Activated naive CD4-positive, alpha-beta T cell treated with anti-CD3 and anti-CD28 coated beads, Interleukin-2, amount 10 ng/mL, durations not matched to agents 5 hours and 36 hours (primary cell): ENCODE results near the gene SBSN. TPM values are rescaled to one million over a fixed set of nuclear protein-coding genes. Genes with fewer than 3 reads are reported as not detected.

Source experiments
- total RNA-seq, 2 experiments: library from RNA; stranded (reverse); gene quantifications; one replicate each; pipeline ENCODE4 v1.2.3, GENCODE V29; 2021

SBSN gene, protein sequence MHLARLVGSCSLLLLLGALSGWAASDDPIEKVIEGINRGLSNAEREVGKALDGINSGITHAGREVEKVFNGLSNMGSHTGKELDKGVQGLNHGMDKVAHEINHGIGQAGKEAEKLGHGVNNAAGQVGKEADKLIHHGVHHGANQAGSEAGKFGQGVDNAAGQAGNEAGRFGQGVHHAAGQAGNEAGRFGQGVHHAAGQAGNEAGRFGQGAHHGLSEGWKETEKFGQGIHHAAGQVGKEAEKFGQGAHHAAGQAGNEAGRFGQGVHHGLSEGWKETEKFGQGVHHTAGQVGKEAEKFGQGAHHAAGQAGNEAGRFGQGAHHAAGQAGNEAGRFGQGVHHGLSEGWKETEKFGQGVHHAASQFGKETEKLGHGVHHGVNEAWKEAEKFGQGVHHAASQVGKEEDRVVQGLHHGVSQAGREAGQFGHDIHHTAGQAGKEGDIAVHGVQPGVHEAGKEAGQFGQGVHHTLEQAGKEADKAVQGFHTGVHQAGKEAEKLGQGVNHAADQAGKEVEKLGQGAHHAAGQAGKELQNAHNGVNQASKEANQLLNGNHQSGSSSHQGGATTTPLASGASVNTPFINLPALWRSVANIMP
- total RNA-seq = not detected

DNA sequence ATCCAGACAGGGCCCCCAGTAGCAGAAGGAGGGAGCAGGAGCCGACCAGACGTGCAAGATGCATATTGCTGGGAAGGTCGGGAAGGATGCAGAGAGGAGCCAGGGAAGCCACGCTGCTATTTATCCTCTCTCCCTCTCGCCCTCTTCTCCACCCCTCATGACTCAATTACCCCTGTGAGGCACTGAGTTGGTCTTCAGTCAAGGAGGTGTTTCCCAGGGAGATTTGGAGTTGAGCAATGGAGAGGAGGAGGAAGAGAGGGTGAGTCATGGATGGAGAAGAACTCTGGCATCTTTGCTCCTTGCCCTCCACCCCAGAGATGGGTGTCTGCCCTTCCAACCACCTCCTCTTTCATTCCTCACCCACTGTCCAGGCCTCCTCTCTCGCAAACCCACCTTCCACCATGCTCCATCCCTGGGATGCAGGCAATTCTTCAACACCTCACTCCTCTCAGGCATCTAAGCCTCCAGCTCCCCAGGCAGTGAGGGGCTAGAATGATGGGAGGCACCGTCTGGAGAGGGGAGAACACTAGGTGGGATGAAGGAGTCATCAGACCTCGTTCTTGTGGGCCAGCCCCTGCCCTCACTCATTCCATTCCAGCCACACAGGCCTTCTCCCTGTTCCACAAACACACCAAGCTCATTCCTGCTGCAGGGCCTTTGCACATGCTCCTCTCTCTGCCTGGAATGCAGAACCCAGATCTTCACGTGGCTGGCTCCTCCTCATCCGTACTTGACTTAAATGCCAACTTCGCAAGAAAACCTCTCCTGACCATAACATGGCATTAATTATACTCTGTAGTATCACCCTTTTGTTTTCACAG is at the start of gene SBSN:
Gene SBSN, minus strand, starts transcription at position 94 of the 821 bp plus-strand sequence. Its CDS starts 30 bp downstream, at position 64.

DNA sequence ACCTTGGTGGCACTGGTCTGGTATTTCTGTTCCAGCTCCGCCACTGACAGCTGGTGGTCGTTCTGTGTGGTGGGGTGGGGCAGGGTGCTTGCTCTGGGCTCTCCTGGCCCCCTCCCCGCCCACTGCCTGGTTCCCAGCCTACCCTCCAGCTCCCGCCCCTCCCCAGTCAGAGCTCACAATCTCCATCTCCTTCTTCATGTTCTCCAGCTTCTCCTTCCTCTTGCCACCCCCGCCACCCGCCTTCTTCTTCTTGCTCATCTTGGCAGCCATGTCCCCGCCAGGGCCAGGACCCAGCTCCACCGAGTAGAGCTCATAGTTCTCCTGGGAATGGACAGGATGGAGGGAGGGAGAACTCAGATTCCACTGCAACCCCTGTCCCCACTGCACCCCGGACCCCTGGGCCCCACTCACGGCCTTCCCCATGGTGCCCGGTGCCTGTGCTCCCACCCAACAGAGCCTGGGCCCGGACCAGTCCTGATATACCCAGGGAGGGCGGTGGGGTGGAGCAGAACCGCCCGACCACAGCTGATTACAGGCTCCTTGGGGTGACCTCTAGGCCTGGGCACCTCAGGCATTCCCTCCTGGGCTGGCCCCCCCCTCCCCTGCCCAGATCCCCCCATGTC is 35.2 kb upstream of the SBSN start, which contains the start of gene ATP4A:
Gene ATP4A, minus strand, starts transcription at position 452 of the 623 bp plus-strand sequence. Its CDS starts 29 bp downstream, at position 423.

DNA sequence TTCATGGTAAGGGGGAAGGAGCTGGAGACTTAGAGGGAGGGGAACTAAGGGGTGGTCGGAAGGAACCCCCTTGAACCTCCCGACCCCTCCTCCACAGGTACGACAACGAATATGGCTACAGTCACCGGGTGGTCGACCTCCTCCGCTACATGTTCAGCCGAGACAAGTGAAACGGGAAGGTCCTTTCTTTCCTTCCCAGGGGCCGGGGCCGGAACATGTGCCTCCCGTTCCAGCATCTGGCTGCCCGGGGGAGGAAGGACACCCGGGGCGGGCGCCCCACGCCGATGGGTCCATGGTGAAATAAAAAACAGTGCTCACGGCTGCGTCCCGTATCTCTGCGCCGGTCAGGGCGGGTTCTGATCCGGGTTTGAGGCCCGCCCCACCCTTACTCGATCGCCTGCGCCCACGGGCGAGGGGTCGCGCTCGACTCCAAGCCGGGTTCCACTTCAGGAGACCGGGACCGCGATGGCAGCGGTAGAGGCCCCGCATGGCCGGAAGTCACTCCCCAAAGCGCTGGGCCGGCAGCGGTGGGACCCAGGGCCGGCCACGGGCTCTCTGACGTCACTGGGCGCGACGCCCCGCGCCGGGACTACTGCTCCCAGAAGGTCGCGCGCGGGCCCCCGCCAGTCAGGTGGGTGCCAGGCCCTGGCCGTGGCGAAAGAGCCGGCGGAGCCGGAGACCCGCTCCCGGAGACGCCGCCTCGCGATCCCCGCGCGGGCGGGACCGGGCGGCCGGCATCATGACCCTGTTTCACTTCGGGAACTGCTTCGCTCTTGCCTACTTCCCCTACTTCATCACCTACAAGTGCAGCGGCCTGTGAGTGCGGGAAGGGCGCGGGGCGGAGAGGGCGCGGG is 17.1 kb upstream of the SBSN start, which contains the start of gene TMEM147:
Gene TMEM147, plus strand, starts transcription at position 626 of the 854 bp plus-strand sequence. Its CDS starts 114 bp downstream, at position 740.

DNA sequence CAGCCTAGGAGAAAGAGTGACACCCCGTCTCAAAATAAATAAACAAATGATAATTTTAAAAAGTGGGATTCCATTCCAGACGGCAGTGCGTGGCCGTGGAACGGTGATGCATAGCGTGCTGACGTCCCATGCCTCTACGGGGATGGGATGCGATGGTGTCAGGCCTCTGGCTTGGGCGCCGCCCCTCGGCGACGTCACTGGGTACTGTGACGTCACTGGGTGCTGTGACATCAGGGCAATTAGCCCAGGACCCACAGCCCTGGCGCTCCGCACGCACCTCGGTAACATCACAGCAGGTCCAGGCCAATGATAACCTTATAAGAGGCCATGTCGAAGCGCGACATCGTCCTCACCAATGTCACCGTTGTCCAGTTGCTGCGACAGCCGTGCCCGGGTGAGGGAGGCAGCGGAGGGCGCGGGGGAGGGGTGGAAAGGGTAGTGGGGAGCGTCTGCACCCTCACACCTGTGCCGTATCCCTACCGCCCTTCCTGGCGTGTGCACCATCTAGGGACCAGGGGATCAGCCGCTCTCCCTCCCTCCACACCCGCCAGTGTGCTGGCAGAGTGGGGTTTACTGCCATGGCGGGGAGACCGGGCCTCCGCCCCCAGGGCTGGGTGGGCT is 5.2 kb upstream of the SBSN start, which contains the start of gene GAPDHS:
Gene GAPDHS, plus strand, starts transcription at position 256 of the 621 bp plus-strand sequence. Its CDS starts 72 bp downstream, at position 328.

DNA sequence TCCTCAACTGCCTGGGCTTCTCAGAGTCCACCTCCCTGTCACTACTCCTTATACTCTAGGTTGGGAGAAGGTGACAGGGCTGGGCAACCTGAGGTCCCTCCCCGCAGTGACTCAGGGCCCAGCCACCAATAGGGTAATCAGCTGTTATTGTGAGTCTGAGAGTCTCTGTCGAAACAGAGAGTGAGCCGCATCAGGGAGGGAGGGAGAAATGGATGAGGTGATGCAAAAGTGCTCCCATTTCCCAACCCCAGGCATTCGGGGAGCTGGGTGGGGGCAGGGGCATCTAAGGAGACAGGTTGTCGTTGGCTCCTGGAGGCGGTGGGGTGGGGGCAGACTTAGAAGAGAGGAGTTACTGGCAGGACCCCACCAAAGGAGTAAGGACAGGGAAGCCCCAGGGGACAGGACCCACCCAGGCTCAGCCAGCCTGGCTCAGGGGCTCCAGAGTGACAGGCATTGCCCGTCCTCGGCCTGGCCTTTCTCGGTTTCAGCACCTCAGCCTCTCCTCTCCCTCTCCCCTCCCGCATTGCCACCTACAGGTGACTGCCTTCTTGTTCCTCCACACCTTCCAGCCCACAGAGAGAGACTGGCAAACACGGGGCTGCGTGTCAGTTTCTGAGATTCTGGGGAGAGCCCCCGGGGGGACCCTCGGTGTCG is 14.4 kb downstream of the SBSN start, which contains the start of gene DMKN:
Gene DMKN, minus strand, starts transcription at position 22 of the 654 bp plus-strand sequence. CDS start 174 bp downstream, outside the sequence.

DNA sequence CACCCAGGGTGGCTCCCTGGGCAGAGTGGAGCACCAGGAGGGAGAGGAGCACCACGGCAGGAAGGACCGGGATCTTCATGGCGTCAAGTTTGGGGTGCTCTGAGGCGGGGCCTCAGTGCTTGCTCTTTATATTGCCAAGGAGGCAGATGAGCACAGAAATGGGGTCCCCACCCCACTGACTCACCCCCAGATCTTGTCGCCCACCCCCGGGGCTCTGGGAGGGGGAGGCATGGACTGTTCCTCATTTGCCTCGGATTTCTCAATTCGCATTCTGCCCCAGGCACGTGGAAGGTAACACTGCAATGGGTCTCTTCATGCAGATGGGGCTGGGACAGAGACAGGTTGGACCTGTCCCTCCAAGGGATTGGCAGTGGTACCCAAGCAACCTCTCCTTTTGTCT is 37.7 kb downstream of the SBSN start, which contains the start of gene KRTDAP:
Gene KRTDAP, minus strand, starts transcription at position 101 of the 400 bp plus-strand sequence. Its CDS starts 22 bp downstream, at position 79.

Other genes with a start within 250 kb of the SBSN start
- 1 to 10 TPM in 1 of 2 experiments, under 1 TPM in 1; 0.60 to 1.1 TPM for gene HAMP, start 245.8 kb downstream of the SBSN start, total RNA-seq
- gene MAG, start 236.2 kb downstream of the SBSN start, total RNA-seq = under 1 TPM in 1 of 2 experiments, not detected in 1; 0.14 TPM
- gene CD22, start 199.1 kb downstream of the SBSN start, total RNA-seq = under 1 TPM; 0.24 to 0.50 TPM
- not detected for gene FFAR1, start 180.4 kb downstream of the SBSN start, total RNA-seq
- gene FFAR3, start 169.9 kb downstream of the SBSN start, total RNA-seq = not detected
- gene GPR42, start 157.2 kb downstream of the SBSN start, total RNA-seq = not detected
- not detected for gene FFAR2, start 80.1 kb downstream of the SBSN start, total RNA-seq
- not detected for gene KRTDAP, start 37.8 kb downstream of the SBSN start, total RNA-seq
- not detected for gene DMKN, start 14.7 kb downstream of the SBSN start, total RNA-seq
- gene GAPDHS, start 5.1 kb upstream of the SBSN start, total RNA-seq = not detected
- gene TMEM147, start 17.3 kb upstream of the SBSN start, total RNA-seq = 10 to 100 TPM; 46.0 to 46.8 TPM
- not detected for gene ATP4A, start 35.3 kb upstream of the SBSN start, total RNA-seq
- not detected for gene PMIS2, start 57.9 kb upstream of the SBSN start, total RNA-seq
- gene HAUS5, start 84.4 kb upstream of the SBSN start, total RNA-seq = 10 to 100 TPM; 41.8 to 48.0 TPM
- gene RBM42, start 100.7 kb upstream of the SBSN start, total RNA-seq = 10 to 100 TPM; 86.6 to 89.2 TPM
- 1 to 10 TPM; 1.0 to 1.2 TPM for gene ETV2, start 113.4 kb upstream of the SBSN start, total RNA-seq
- 100 to 1,000 TPM; 440 to 457 TPM for gene COX6B1, start 120.0 kb upstream of the SBSN start, total RNA-seq
- 1 to 10 TPM; 1.4 to 1.6 TPM for gene UPK1A, start 138.2 kb upstream of the SBSN start, total RNA-seq
- 10 to 100 TPM; 15.2 to 16.2 TPM for gene ZBTB32, start 176.2 kb upstream of the SBSN start, total RNA-seq
- 10 to 100 TPM; 57.3 to 59.9 TPM for gene KMT2B, start 189.7 kb upstream of the SBSN start, total RNA-seq
- 10 to 100 TPM; 60.3 to 60.9 TPM for gene IGFLR1, start 214.1 kb upstream of the SBSN start, total RNA-seq
- 10 to 100 TPM; 40.0 to 42.6 TPM for gene U2AF1L4, start 217.1 kb upstream of the SBSN start, total RNA-seq
- 10 to 100 TPM; 43.7 to 44.7 TPM for gene PSENEN, start 217.3 kb upstream of the SBSN start, total RNA-seq
- 10 to 100 TPM; 10.6 to 13.0 TPM for gene LIN37, start 220.3 kb upstream of the SBSN start, total RNA-seq
- gene HSPB6, start 228.7 kb upstream of the SBSN start, total RNA-seq = not detected
- 10 to 100 TPM; 50.4 to 51.2 TPM for gene PROSER3, start 229.9 kb upstream of the SBSN start, total RNA-seq
- gene ARHGAP33, start 247.3 kb upstream of the SBSN start, total RNA-seq = 10 to 100 TPM; 57.0 to 75.7 TPM